ENCODE results near the gene PFKFB2.

DNA sequence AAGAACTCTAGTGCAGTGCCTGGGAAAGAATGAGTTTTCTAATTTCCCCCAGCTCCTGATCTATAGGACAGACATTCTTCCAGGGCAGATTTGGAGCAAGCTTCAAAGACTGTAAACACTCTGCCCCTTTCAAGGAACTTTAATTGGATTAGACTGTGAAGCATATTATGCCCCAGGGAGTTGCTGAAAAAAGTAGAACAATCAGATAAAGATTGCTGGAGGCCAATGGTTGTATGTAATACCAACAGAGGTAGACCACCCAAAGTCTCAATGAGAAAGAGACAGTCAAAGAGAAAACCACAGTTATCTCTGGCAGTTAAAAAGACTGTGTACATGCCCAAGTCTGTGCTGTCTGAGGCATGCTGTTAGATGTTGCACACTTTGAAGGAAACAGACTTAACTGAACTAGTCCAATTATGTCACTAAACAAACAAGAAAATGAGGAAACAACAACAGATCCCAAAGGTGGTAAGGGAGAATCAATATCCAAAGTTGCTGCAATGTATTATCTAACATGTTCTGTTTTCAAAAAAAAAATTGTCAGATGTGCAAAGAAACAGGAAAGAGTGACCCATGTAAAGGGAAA is 75.4 kb downstream of the PFKFB2 start:
- TF ChIP-seq POLR2A (IDR thresholded peaks at IDR 0.05) = no peak
- TF ChIP-seq, protein P1, sequence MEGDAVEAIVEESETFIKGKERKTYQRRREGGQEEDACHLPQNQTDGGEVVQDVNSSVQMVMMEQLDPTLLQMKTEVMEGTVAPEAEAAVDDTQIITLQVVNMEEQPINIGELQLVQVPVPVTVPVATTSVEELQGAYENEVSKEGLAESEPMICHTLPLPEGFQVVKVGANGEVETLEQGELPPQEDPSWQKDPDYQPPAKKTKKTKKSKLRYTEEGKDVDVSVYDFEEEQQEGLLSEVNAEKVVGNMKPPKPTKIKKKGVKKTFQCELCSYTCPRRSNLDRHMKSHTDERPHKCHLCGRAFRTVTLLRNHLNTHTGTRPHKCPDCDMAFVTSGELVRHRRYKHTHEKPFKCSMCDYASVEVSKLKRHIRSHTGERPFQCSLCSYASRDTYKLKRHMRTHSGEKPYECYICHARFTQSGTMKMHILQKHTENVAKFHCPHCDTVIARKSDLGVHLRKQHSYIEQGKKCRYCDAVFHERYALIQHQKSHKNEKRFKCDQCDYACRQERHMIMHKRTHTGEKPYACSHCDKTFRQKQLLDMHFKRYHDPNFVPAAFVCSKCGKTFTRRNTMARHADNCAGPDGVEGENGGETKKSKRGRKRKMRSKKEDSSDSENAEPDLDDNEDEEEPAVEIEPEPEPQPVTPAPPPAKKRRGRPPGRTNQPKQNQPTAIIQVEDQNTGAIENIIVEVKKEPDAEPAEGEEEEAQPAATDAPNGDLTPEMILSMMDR (IDR thresholded peaks at IDR 0.05) = no peak
